PFSK-1 (cell line): ENCODE measurements around the gene BEGAIN. TPM values are rescaled to one million over a fixed set of nuclear protein-coding genes. Genes with fewer than 3 reads are reported as not detected.

ENCODE experiments used
- FOXP2 ChIP-seq: optimal IDR thresholded peaks from 2 replicates; pipeline ENCODE3; 2011; ENCODE audit warnings: borderline replicate concordance, control low read depth, inconsistent platforms; ENCODE audit not compliant: insufficient read depth; ENCODE audit errors: extremely low read length, extremely low read depth
- POLR2AphosphoS5 ChIP-seq: IDR thresholded peaks from 2 replicates; pipeline ENCODE4 v1.6.1; 2012; ENCODE audit warnings: low read depth, mild to moderate bottlenecking, control low read depth, low read length, moderate library complexity
- REST ChIP-seq, 2 experiments: IDR thresholded peaks; 2 replicates each; pipeline versions ENCODE4 v1.6.1 to v1.8.0; 2011 to 2012; ENCODE audit warnings: low read depth in 2 of 2, low read length in 2 of 2, control low read depth in 1 of 2, inconsistent platforms in 1 of 2, mild to moderate bottlenecking in 1 of 2, moderate library complexity in 1 of 2; ENCODE audit not compliant: insufficient read depth in 1 of 2
- SIN3A ChIP-seq: IDR thresholded peaks from 2 replicates; pipeline ENCODE4 v1.6.1; 2012; ENCODE audit warnings: mild to moderate bottlenecking, low read length, moderate library complexity, borderline replicate concordance; ENCODE audit not compliant: insufficient read depth
- TAF1 ChIP-seq: IDR thresholded peaks from 2 replicates; pipeline ENCODE4 v1.6.1; 2012; ENCODE audit warnings: low read length, control low read depth, borderline replicate concordance; ENCODE audit not compliant: insufficient read depth
- polyA plus RNA-seq: library from polyadenylated mRNA; unstranded; fragments of >200 nt; gene quantifications from one replicate; pipeline ENCODE4 v1.2.1, GENCODE V29; 2012; ENCODE audit warnings: low read depth, missing spikeins; ENCODE audit not compliant: insufficient read length

BEGAIN gene
- polyA plus RNA-seq, result 2.5 TPM

GRCh38 chr14:100587086-100587762 lies at the start of gene BEGAIN:
Gene BEGAIN, minus strand, starts transcription at chr14:100587417. Its CDS starts 127 bp downstream, at chr14:100587290.
- TF ChIP-seq SIN3A (no peak), TAF1 (no peak), REST (IDR thresholded peaks at IDR 0.05; ENCODE audit: insufficient read depth in 1 of 2, low read depth in 2 of 2, low read length in 2 of 2) (no peak), POLR2AphosphoS5 (no peak), FOXP2 (no peak)

GRCh38 chr14:100636559-100636958 lies 49.3 kb upstream of the BEGAIN start:
- TF ChIP-seq SIN3A (no peak), POLR2AphosphoS5 (no peak), TAF1 (no peak), REST (IDR thresholded peaks at IDR 0.05; ENCODE audit: insufficient read depth in 1 of 2, low read depth in 2 of 2, low read length in 2 of 2) (no peak), FOXP2 (no peak)

GRCh38 chr14:100634026-100634425 lies 46.8 kb upstream of the BEGAIN start:
- TF ChIP-seq FOXP2 (no peak), SIN3A (no peak), REST (IDR thresholded peaks at IDR 0.05; ENCODE audit: insufficient read depth in 1 of 2, low read depth in 2 of 2, low read length in 2 of 2) (no peak), TAF1 (no peak), POLR2AphosphoS5 (no peak)

- TF ChIP-seq SIN3A (no peak), REST (IDR thresholded peaks at IDR 0.05; ENCODE audit: insufficient read depth in 1 of 2, low read depth in 2 of 2, low read length in 2 of 2) (no peak), POLR2AphosphoS5 (no peak), TAF1 (no peak), FOXP2 (no peak)
Measured at GRCh38 chr14:100633406-100633805, 46.2 kb upstream of the BEGAIN start.
